GM18502 (cell line): ENCODE data around the gene HECA.
"Not testable (repeated sequence)": the region's sequence is repeated elsewhere in the genome, so short reads cannot be mapped to it uniquely, and the experiment has no call there.

ENCODE experiments used
- ATAC-seq: cut with Tn5 transposase; IDR thresholded peaks from one replicate; pipeline ENCODE4 v1.9.1; 2021; ENCODE audit warnings: mild to moderate bottlenecking; ENCODE audit not compliant: unreplicated experiment, poor library complexity

HECA gene

GRCh38 chr6:139134817-139135577, at the start of gene HECA:
TSS of gene HECA (plus strand) at chr6:139135080. CDS start at chr6:139135397, 317 bp downstream.
- peak; percentile 89 for ATAC-seq

GRCh38 chr6:139091826-139092225, 43.1 kb upstream of the HECA start:
- no peak for ATAC-seq

- peak; percentile 97 for ATAC-seq
These were observed 34.9 kb upstream of the HECA start for GRCh38 chr6:139099984-139100383.

GRCh38 chr6:139107051-139107450, 27.8 kb upstream of the HECA start:
- ATAC-seq = no peak

- no peak for ATAC-seq
These were observed 26.5 kb upstream of the HECA start for GRCh38 chr6:139108378-139108777.

- ATAC-seq = peak; percentile 58
These were observed 25.3 kb upstream of the HECA start for GRCh38 chr6:139109558-139109957.

GRCh38 chr6:139112146-139112545, 22.7 kb upstream of the HECA start:
- ATAC-seq = no peak

- ATAC-seq = no peak
These were observed 22.3 kb upstream of the HECA start for GRCh38 chr6:139112561-139112960.

- ATAC-seq = no peak
These were observed 20.1 kb upstream of the HECA start for GRCh38 chr6:139114746-139115145.

GRCh38 chr6:139115989-139116758, 18.7 kb upstream of the HECA start:
- no peak for ATAC-seq

- ATAC-seq = no peak
These were observed 17.1 kb upstream of the HECA start for GRCh38 chr6:139117734-139118133.

- no peak for ATAC-seq
These were observed 15.3 kb upstream of the HECA start for GRCh38 chr6:139119552-139119951.

GRCh38 chr6:139122823-139123222, 12.1 kb upstream of the HECA start:
- not testable (repeated sequence) for ATAC-seq

GRCh38 chr6:139124887-139125672, 9.8 kb upstream of the HECA start:
- ATAC-seq = peak; percentile 100

GRCh38 chr6:139126255-139126654, 8.6 kb upstream of the HECA start:
- ATAC-seq = no peak

GRCh38 chr6:139126931-139127330, 7.9 kb upstream of the HECA start:
- no peak for ATAC-seq

- ATAC-seq = no peak
These were observed 5.6 kb upstream of the HECA start for GRCh38 chr6:139129284-139129683.

- ATAC-seq = no peak
These were observed 3.1 kb upstream of the HECA start for GRCh38 chr6:139131736-139132280.

GRCh38 chr6:139133262-139134063, 1.4 kb upstream of the HECA start:
- peak; percentile 32 for ATAC-seq

GRCh38 chr6:139134064-139134395, 850 bp upstream of the HECA start:
- ATAC-seq = no peak
